HepG2 (cell line): Measurements from ENCODE around the gene NIPAL3. TPM values are rescaled to one million over a fixed set of nuclear protein-coding genes. Genes with fewer than 3 reads are reported as not detected.

ENCODE experiments used
- ATAC-seq: fragments of 200-7000 bp; cut with Tn5 transposase; 3 replicates; pipeline ENCODE4 v1.9.1; 2020; ENCODE audit warnings: mild to moderate bottlenecking, moderate library complexity
- BruUV-seq: library from RNA; stranded (reverse); fragments of 400-500 nt; replicated peaks from 2 replicates; lab custom pipeline; 2021; lab: Mats Ljungman, UMichigan
- CTCF ChIA-PET: fragments of 300-600 bp; formaldehyde crosslinking; extraction: SDS; loops from one replicate; lab custom pipeline; 2021; ENCODE audit warnings: low total read pairs, inconsistent platforms, low intra/inter-chr PET ratio; lab: Yijun Ruan, JAX
- POLR2A ChIA-PET: fragments of 350-600 bp; sonication (Branson Sonifier 250); formaldehyde crosslinking; loops from one replicate; lab custom pipeline; 2020; ENCODE audit warnings: antibody characterized with exemption, inconsistent platforms; lab: Yijun Ruan, JAX
- DNase-seq: peaks from one replicate; pipeline ENCODE4 v3.0.0-alpha.2; 2015; ENCODE audit warnings: low spot score
- FAIRE-seq: peaks from 3 replicates; lab custom pipeline; 2011; peaks lifted over from hg19 to GRCh38; lab: Jason Lieb, UNC
- H2AFZ ChIP-seq: one replicate; pipeline ENCODE4 v1.6.1; 2011; ENCODE audit warnings: low read length, inconsistent platforms
- H3K27ac ChIP-seq: fragments of 300-600 bp; 3 replicates; pipeline ENCODE4 v1.8.0; 2011; ENCODE audit warnings: mixed run types, mild to moderate bottlenecking, mixed read lengths, low read length, inconsistent platforms; ENCODE audit not compliant: insufficient read depth; ENCODE audit errors: extremely low read length
- H3K27me3 ChIP-seq, 2 experiments: fragments of 200-600 bp in 1 of 2; 2 replicates in 1 of 2; 3 replicates in 1 of 2; pipeline versions ENCODE4 v1.6.0 to v1.8.0; 2011; ENCODE audit warnings: low read length in 2 of 2, mild to moderate bottlenecking in 2 of 2, moderate library complexity in 2 of 2, inconsistent platforms in 1 of 2; ENCODE audit not compliant: insufficient read depth in 2 of 2, control insufficient read depth in 1 of 2
- H3K36me3 ChIP-seq, 2 experiments: fragments of 200-600 bp in 1 of 2; replicated peaks in 1 of 2; 2 replicates in 1 of 2; 3 replicates in 1 of 2; pipeline versions ENCODE4 v1.5.1 to v1.8.0; 2011; ENCODE audit warnings: low read length in 2 of 2, inconsistent platforms in 1 of 2; ENCODE audit not compliant: insufficient read depth in 2 of 2, control insufficient read depth in 1 of 2
- H3K4me1 ChIP-seq: 2 replicates; pipeline ENCODE4 v1.5.1; 2012; ENCODE audit warnings: low read length, inconsistent platforms; ENCODE audit not compliant: insufficient read depth
- H3K4me2 ChIP-seq: 2 replicates; pipeline ENCODE4 v1.6.0; 2011; ENCODE audit warnings: low read depth, low read length, inconsistent platforms
- H3K4me3 ChIP-seq, 3 experiments: fragments of 200-600 bp in 1 of 3; sonication (generic), shearing (Covaris generic) in 1 of 3; replicated peaks in 1 of 3; 2 replicates each; pipeline ENCODE4 v1.5.1; 2011 to 2016; ENCODE audit warnings: low read length in 3 of 3, inconsistent platforms in 2 of 3, low read depth in 2 of 3, mild to moderate bottlenecking in 2 of 3, control low read depth in 1 of 3, mixed read lengths in 1 of 3; ENCODE audit not compliant: insufficient read depth in 1 of 3
- H3K79me2 ChIP-seq: one replicate; pipeline ENCODE4 v1.6.1; 2011; ENCODE audit warnings: low read length, inconsistent platforms; ENCODE audit not compliant: insufficient read depth
- H3K9ac ChIP-seq: 2 replicates; pipeline ENCODE4 v1.6.0; 2011; ENCODE audit warnings: mild to moderate bottlenecking, low read depth, low read length, inconsistent platforms; ENCODE audit not compliant: insufficient read depth
- H3K9me3 ChIP-seq: 2 replicates; pipeline ENCODE4 v1.5.1; 2012; ENCODE audit warnings: mild to moderate bottlenecking, low read length
- H4K20me1 ChIP-seq: 2 replicates; pipeline ENCODE4 v1.6.0; 2011; ENCODE audit warnings: inconsistent platforms, mild to moderate bottlenecking, low read length, moderate library complexity; ENCODE audit not compliant: insufficient read depth
- BCLAF1 ChIP-seq: fragments of 450-650 bp; IDR thresholded peaks from 2 replicates; pipeline ENCODE4 v1.6.1; 2017; ENCODE audit warnings: mild to moderate bottlenecking
- CCDC6 ChIP-seq: sonication (generic); formaldehyde crosslinking; IDR thresholded peaks from 2 replicates; pipeline ENCODE4 v1.8.1; 2022; ENCODE audit warnings: mild to moderate bottlenecking, missing genetic modification reagents, moderate library complexity
- DPF2 ChIP-seq: sonication (generic); formaldehyde crosslinking; IDR thresholded peaks from 2 replicates; pipeline ENCODE4 v1.4.0; 2020; ENCODE audit warnings: mild to moderate bottlenecking, low read depth, missing genetic modification reagents, borderline replicate concordance
- EHMT2 ChIP-seq: fragments of 200-600 bp; sonication (generic); IDR thresholded peaks from 2 replicates; pipeline ENCODE4 v1.7.0; 2017; ENCODE audit warnings: antibody characterized with exemption, low read depth, low read length, borderline replicate concordance
- MAF1 ChIP-seq: sonication (generic); formaldehyde crosslinking; IDR thresholded peaks from 2 replicates; pipeline ENCODE4 v1.5.0; 2020; ENCODE audit warnings: missing genetic modification reagents, borderline replicate concordance
- MTERF4 ChIP-seq: sonication (generic); formaldehyde crosslinking; IDR thresholded peaks from 2 replicates; pipeline ENCODE4 v1.8.0; 2023; ENCODE audit warnings: mild to moderate bottlenecking, missing genetic modification reagents
- PITX1 ChIP-seq: sonication (generic); formaldehyde crosslinking; IDR thresholded peaks from 2 replicates; pipeline ENCODE4 v1.5.1; 2020; ENCODE audit warnings: mild to moderate bottlenecking, missing genetic modification reagents
- PLRG1 ChIP-seq: fragments of 450-650 bp; conservative IDR thresholded peaks from 2 replicates; pipeline ENCODE4 v1.6.1; 2016
- SKI ChIP-seq: fragments of 450-650 bp; IDR thresholded peaks from one replicate; pipeline ENCODE4 v1.6.1; 2018; ENCODE audit warnings: mild to moderate bottlenecking; ENCODE audit not compliant: partially characterized antibody
- SMARCC2 ChIP-seq: fragments of 450-650 bp; IDR thresholded peaks from 2 replicates; pipeline ENCODE4 v1.6.1; 2017; ENCODE audit warnings: antibody characterized with exemption, mild to moderate bottlenecking
- ZFYVE20 ChIP-seq: sonication (generic); formaldehyde crosslinking; IDR thresholded peaks from 2 replicates; pipeline ENCODE4 v1.8.0; 2023; ENCODE audit warnings: low read depth, mild to moderate bottlenecking, moderate library complexity, missing genetic modification reagents, borderline replicate concordance
- ZNF20 ChIP-seq: sonication (generic); formaldehyde crosslinking; IDR thresholded peaks from 2 replicates; pipeline ENCODE4 v1.4.0; 2020; ENCODE audit warnings: mild to moderate bottlenecking, moderate library complexity, missing genetic modification reagents
- ZNF761 ChIP-seq: sonication (generic); formaldehyde crosslinking; conservative IDR thresholded peaks from 2 replicates; pipeline ENCODE4 v1.4.0; 2020; ENCODE audit warnings: mild to moderate bottlenecking, missing genetic modification reagents
- WGBS: methylation state at CpG from one replicate; pipeline ENCODE4 v1.1.6; 2017; ENCODE audit warnings: low lambda C conversion rate; 5-methylcytosine and 5-hydroxymethylcytosine counted together
- in situ Hi-C: cut with HindIII; loops from 2 replicates; pipeline ENCODE4 v1.10.0; 2017; ENCODE audit warnings: low pct_unique_long_range_greater_than_20kb; ENCODE audit not compliant: extremely low pct_ligation_motif_present
- intact Hi-C: fragments of 100-400 bp; cut with micrococcal nuclease; formaldehyde crosslinking; loops from one replicate; pipeline ENCODE4 v1.10.0; 2022; ENCODE audit not compliant: unreplicated experiment
- polyA plus RNA-seq, 8 experiments: library from polyadenylated mRNA; depleted of rRNA in 3 of 8; stranded (reverse) in 7 of 8; unstranded in 1 of 8; fragments of >200 nt; fragmentation: Illumina TruSeq in 4 of 8; extraction: Trizol in 4 of 8; gene quantifications; 2 replicates each; pipeline versions ENCODE4 v1.2.1 to v1.2.3, GENCODE V29; 2011 to 2016; ENCODE audit warnings: low read depth in 4 of 8, missing spikeins in 1 of 8, mixed read lengths in 1 of 8; ENCODE audit not compliant: insufficient read depth in 1 of 8
- total RNA-seq, 5 experiments: library from RNA; depleted of rRNA; stranded (reverse); fragments of >200 nt; fragmentation: Illumina TruSeq; extraction: Trizol; gene quantifications; 2 replicates each; pipeline ENCODE4 v1.2.3, GENCODE V29; 2016; ENCODE audit warnings: low read depth in 1 of 5

NIPAL3 gene
- total and polyA plus RNA-seq, 2 of the 13 experiments (the other 11 are each of a cell fraction or from before 2014, with no cell fraction given): 5.6 to 8.6 TPM

GRCh38 chr1:24465099-24465498 is 49.5 kb downstream of the NIPAL3 start (continued):
- TF ChIP-seq BCLAF1 (no peak), PITX1 (CRISPR knock-in tag) (no peak), MTERF4 (no peak), ZFYVE20 (CRISPR knock-in tag) (no peak)
- TF ChIP-seq, all 625 proteins: peak for 0

- Histone ChIP-seq H3K4me3 (no peak overlapping the region), H3K4me1 (no peaks in the 10 kb centered on the region), H3K9me3 (no peaks in the 10 kb centered on the region), H3K4me2 (no peak overlapping the region), H3K9ac (no peak overlapping the region), H3K27me3 (no peaks in the 10 kb centered on the region), H3K79me2 (no peaks in the 10 kb centered on the region), H3K27ac (no peak overlapping the region), H4K20me1 (no peaks in the 10 kb centered on the region), H2AFZ (no peak overlapping the region), H3K36me3 (no peaks in the 10 kb centered on the region)
- in situ Hi-C loops: no loop called here
- WGBS: 100% methylated on average over 2 of the region's 2 CpGs
- ATAC-seq (no peak), DNase-seq (no peak), FAIRE-seq (no peak)
- BruUV-seq: no TSS peak
- CTCF ChIA-PET: no interaction called here
- POLR2A ChIA-PET: no interaction called here
- no peak for TF ChIP-seq ZNF761
- no peak for TF ChIP-seq CCDC6
- TF ChIP-seq SMARCC2: no peak
- TF ChIP-seq EHMT2: no peak
- no peak for TF ChIP-seq ZNF20
- TF ChIP-seq SKI: no peak
- no peak for TF ChIP-seq MAF1 (CRISPR knock-in tag)
- no peak for TF ChIP-seq PLRG1
- no peak for TF ChIP-seq DPF2
- intact Hi-C loops: no loop called here
These were observed 50.0 kb downstream of the NIPAL3 start for GRCh38 chr1:24465638-24466037.
